Vagina (tissue), 2 donors: ENCODE results near the gene CRIP2. TPM values are rescaled to one million over a fixed set of nuclear protein-coding genes. Genes with fewer than 3 reads are reported as not detected.

Experiments used
- DNase-seq, 2 donors: peaks; one replicate each; pipeline ENCODE4 v3.0.0-alpha.2; 2017; ENCODE audit errors: extremely low spot score in 2 of 2
- H3K27ac ChIP-seq: fragments of 200-600 bp; sonication (generic); one replicate; pipeline ENCODE4 v1.5.1; 2019
- H3K27me3 ChIP-seq: fragments of 200-600 bp; sonication (generic); one replicate; pipeline ENCODE4 v1.5.1; 2019
- H3K36me3 ChIP-seq, 2 donors: fragments of 200-600 bp; sonication (generic); one replicate each; pipeline ENCODE4 v1.5.1; 2017 to 2019
- H3K4me1 ChIP-seq: fragments of 200-600 bp; sonication (generic); one replicate; pipeline ENCODE4 v1.5.1; 2019
- H3K4me3 ChIP-seq, 2 donors: fragments of 200-600 bp; sonication (generic); 1 replicate in 1 of 2; 2 replicates in 1 of 2; pipeline ENCODE4 v1.5.1; 2016 to 2019
- H3K9me3 ChIP-seq: fragments of 200-600 bp; sonication (generic); one replicate; pipeline ENCODE4 v1.5.1; 2019
- CTCF ChIP-seq, 3 experiments: fragments of 450-650 bp in 2 of 3; fragments of 200-600 bp in 1 of 3; sonication (generic) in 1 of 3; IDR thresholded peaks; one replicate each; pipeline ENCODE4 v1.5.1; 2017 to 2019; ENCODE audit warnings: antibody characterized with exemption in 3 of 3, mild to moderate bottlenecking in 2 of 3, moderate library complexity in 2 of 3
- POLR2A ChIP-seq, 2 donors: fragments of 450-650 bp; IDR thresholded peaks; one replicate each; pipeline ENCODE4 v1.6.1; 2017; ENCODE audit warnings: antibody characterized with exemption in 2 of 2, mild to moderate bottlenecking in 2 of 2, moderate library complexity in 2 of 2
- POLR2AphosphoS5 ChIP-seq, 2 donors: sonication (generic); formaldehyde crosslinking; IDR thresholded peaks; one replicate each; pipeline ENCODE4 v1.9.0; 2017; ENCODE audit warnings: antibody characterized with exemption in 2 of 2, mild to moderate bottlenecking in 2 of 2, low read depth in 1 of 2; ENCODE audit not compliant: insufficient read depth in 1 of 2
- intact Hi-C: fragments of 100-400 bp; cut with DNase I; formaldehyde crosslinking; loops from one replicate; pipeline ENCODE4 v1.15.1; 2023
- total RNA-seq: library from RNA; depleted of rRNA; stranded (reverse); fragments of >200 nt; gene quantifications from one replicate; pipeline ENCODE4 v1.2.3, GENCODE V29; 2016

Gene CRIP2
- total RNA-seq, 1 donor from 2014 or later: 126 TPM

- Histone ChIP-seq H3K27ac (no peak overlapping the region), H3K4me3 (no peak overlapping the region), H3K9me3 (no peaks in the 10 kb centered on the region), H3K36me3 (peaks cover 0 to 35% of the 10 kb centered on the region in 2 donors), H3K27me3 (no peaks in the 10 kb centered on the region), H3K4me1 (peaks cover 38% of the 10 kb centered on the region)
- TF ChIP-seq CTCF (IDR thresholded peaks at IDR 0.05): no peak
- no peak for TF ChIP-seq POLR2A (IDR thresholded peaks at IDR 0.05)
- no peak for TF ChIP-seq POLR2AphosphoS5 (IDR thresholded peaks at IDR 0.05; ENCODE audit: insufficient read depth in 1 of 2, low read depth in 1 of 2)
- intact Hi-C loops: no loop called here
- no peak for DNase-seq
These were observed 7.9 kb upstream of the CRIP2 start for GRCh38 chr14:105466531-105467248.

GRCh38 chr14:105467249-105467941 is 7.2 kb upstream of the CRIP2 start:
- intact Hi-C loops: no loop called here
- no peaks in the 10 kb centered on the region for H3K27me3 ChIP-seq
- H3K9me3 ChIP-seq: no peaks in the 10 kb centered on the region
- peaks cover 45% of the 10 kb centered on the region for H3K4me1 ChIP-seq
- H3K36me3 ChIP-seq: peaks cover 0 to 35% of the 10 kb centered on the region in 2 donors
- DNase-seq: no peak
- no peak for TF ChIP-seq CTCF (IDR thresholded peaks at IDR 0.05)
- TF ChIP-seq POLR2A (IDR thresholded peaks at IDR 0.05): no peak
- TF ChIP-seq POLR2AphosphoS5 (IDR thresholded peaks at IDR 0.05; ENCODE audit: insufficient read depth in 1 of 2, low read depth in 1 of 2): no peak
- H3K4me3 ChIP-seq: no peak overlapping the region
- no peak overlapping the region for H3K27ac ChIP-seq

DNA sequence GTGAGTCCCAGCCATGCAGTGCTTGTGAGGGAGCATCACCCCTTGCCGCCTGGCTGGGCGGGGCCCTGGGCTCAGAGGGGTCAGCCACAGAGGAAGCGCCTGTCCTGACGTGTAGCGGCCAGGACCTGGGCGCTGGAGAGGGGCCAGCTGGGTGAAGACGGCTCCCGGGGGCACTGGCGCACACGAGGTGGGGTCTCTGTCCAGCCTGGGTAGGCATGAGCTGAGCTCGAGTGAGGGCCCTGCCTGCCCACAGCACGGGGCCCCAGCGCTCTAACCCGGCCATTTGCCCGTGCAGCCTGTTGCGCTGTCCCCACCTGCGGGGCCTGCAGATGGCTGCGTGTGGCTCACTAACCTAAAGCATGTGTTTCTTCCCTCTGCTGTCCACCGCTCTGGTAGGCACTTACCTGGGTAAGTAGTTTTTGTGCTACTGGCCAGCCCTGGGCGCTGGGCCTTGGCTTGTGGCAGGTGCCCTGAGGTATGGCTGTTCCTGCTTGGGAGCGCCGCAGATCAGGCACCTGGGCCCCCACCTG is 6.6 kb upstream of the CRIP2 start:
- Histone ChIP-seq H3K9me3 (no peaks in the 10 kb centered on the region), H3K4me3 (no peak overlapping the region), H3K4me1 (peaks cover 52% of the 10 kb centered on the region), H3K36me3 (peaks cover 0 to 34% of the 10 kb centered on the region in 2 donors), H3K27ac (no peak overlapping the region), H3K27me3 (no peaks in the 10 kb centered on the region)
- intact Hi-C loops: no loop called here
- DNase-seq: no peak
- no peak for TF ChIP-seq POLR2A (IDR thresholded peaks at IDR 0.05)
- no peak for TF ChIP-seq POLR2AphosphoS5 (IDR thresholded peaks at IDR 0.05; ENCODE audit: insufficient read depth in 1 of 2, low read depth in 1 of 2)
- no peak for TF ChIP-seq CTCF (IDR thresholded peaks at IDR 0.05)

- Histone ChIP-seq H3K4me1 (peaks cover 59% of the 10 kb centered on the region), H3K9me3 (no peaks in the 10 kb centered on the region), H3K4me3 (no peak overlapping the region), H3K36me3 (peaks cover 0 to 27% of the 10 kb centered on the region in 2 donors), H3K27ac (no peak overlapping the region), H3K27me3 (no peaks in the 10 kb centered on the region)
- TF ChIP-seq POLR2AphosphoS5 (IDR thresholded peaks at IDR 0.05; ENCODE audit: insufficient read depth in 1 of 2, low read depth in 1 of 2) (no peak), POLR2A (IDR thresholded peaks at IDR 0.05) (no peak), CTCF (IDR thresholded peaks at IDR 0.05) (no peak)
- intact Hi-C loops: no loop called here
- no peak for DNase-seq
These were observed 5.9 kb upstream of the CRIP2 start for GRCh38 chr14:105468621-105469241.
